Mammary epithelial cell (primary cell): ENCODE data around the gene ZNF70.

Source experiments
- CTCF ChIP-seq, 2 donors: IDR thresholded peaks in 1 of 2; conservative IDR thresholded peaks in 1 of 2; 2 replicates each; pipeline ENCODE4 v1.5.1; 2011 to 2012; ENCODE audit warnings: inconsistent platforms in 2 of 2, low read length in 2 of 2, mild to moderate bottlenecking in 2 of 2, control low read depth in 1 of 2, low read depth in 1 of 2; ENCODE audit not compliant: insufficient read depth in 1 of 2; ENCODE audit errors: extremely low read depth in 1 of 2
- EZH2 ChIP-seq: IDR thresholded peaks from 2 replicates; pipeline ENCODE4 v1.6.1; 2012; ENCODE audit warnings: low read length, inconsistent platforms, borderline replicate concordance

DNA sequence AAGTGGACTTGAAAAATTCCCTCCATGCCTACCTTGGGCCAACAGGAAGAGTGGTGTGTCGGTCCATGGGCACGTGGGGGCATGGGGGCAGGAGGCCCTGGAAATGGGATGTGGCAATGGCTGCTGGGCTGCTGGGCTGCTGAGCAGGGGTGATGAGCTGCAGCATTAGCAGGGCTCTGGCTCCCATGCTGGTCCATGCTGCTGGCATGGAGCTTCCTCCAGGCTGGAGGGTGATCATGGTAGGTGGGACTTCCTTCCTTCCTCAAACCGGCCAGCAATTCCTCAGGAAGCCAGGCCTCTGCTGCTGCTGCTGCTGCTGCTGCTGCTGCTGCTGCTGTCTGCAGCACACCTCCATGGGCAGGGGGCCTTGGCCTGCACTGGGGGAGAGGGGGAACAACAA lies 55.8 kb downstream of the ZNF70 start:
- TF ChIP-seq EZH2 (no peak), CTCF (conservative IDR thresholded peaks at IDR 0.05 in 1 of 2, IDR thresholded peaks at IDR 0.05 in 1 of 2; ENCODE audit: extremely low read depth in 1 of 2, insufficient read depth in 1 of 2, low read depth in 1 of 2, low read length in 2 of 2) (no peak)
